Activated T-cell treated with anti-CD3 and anti-CD28 coated beads for 24 hours (primary cell): ENCODE data around the gene NAT9.

Experiments
- DNase-seq: peaks from one replicate; pipeline ENCODE4 v3.0.0-alpha.2; 2020; ENCODE audit warnings: low read depth

Gene NAT9

DNA sequence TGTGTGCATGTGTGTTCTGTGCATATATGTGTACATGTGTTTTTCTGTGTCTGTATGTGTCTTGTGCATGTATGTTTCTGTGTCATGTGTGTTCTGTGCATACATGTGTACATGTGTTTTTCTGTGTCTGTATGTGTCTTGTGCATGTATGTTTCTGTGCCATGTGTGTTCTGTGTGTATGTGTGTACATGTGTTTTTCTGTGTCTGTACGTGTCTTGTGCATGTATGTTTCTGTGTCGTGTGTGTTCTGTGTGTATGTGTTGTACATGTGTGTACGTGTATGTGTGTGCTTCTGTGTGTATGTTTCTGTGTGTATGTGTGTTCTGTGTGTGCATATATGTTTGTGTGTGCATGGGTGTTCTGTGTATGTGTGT, 47.5 kb downstream of the NAT9 start:
- no peak for DNase-seq

DNA sequence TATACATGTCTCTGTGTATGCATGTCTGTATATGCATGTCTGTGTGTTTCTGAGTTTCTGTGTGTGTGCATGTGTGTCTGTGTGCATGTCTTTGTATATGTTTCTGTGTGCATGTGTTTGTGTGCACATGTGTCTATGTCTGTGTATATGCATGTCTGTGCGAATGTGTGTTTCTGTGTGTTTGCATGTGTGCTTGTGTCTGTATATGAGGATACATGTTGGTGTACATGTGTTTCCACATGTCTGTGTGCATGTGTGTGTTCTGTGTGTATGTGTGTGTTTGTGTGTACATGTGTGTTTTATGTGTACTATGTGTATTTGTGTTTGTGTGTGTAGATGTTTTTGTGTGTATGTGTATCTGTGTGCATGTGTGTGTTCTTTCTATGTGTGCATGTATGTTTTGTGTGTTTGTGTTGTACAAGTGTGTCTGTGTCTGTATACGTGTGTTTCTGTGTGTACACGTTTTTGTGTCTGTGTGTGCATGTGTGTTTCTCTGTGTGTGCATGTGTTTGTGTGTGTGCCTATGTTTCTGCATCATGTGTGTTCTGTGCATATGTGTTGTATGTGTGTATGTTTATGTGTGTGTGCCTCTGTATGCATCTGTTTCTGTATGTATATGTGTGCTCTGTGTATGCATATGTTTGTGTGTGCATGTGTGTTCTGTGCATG, 48.0 kb downstream of the NAT9 start:
- no peak for DNase-seq

DNA sequence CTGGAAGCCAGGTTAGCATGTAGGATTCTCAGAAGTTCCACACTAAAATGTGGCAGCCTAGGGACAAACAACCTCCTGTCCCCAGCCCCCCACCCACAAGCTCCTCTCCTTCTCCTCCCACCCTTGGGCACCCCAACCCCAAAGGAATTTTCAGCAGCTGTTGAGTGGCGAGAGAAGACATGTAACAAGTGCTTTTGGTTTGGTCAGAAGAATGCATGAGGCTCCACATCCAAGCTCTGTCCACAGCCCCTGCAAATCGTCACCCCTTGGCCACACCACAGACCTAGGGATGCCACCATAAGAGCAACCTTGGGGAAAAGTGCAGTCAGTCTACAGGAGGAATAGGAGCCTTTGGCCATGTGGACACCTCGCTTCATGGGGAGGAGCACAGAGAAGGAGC, 51.0 kb downstream of the NAT9 start:
- no peak for DNase-seq

DNA sequence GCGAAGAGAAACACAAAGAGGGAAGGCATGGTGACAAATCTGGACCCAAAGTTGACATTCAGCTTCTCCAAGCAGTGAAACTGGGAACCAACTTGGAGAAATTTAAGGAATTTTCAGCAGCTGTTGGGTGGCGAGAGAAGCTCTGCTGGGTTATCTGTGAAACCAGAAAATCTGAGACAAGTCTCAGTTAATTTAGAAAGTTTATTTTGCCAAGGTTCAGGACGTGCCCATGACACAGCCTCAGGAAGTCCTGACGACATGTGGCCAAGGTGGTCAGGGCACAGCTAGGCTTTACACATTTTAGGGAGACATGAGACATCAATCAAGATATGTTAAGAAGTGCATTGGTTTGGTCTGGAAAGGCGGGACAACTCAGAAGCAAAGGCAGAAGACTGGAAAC, 52.3 kb downstream of the NAT9 start:
- DNase-seq, result no peak

DNA sequence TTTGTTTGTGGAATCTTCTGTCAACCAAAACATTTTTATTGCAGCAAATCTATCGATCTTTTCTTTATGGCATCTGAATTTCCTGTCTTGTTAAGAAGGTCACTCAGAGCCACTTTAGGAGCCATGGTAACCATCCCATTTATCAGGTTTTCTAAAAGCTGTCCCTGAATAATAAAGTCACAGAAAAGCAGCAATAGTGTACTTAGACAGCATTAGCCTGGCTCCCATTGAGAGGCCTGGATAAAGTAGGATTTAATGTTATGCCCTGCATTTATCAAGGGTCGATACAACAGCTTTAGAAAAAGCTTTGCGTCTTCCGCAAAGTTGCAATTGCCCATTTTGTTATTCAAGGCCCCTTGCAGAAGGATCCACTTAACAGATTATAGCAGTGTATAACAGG, 53.4 kb downstream of the NAT9 start:
- DNase-seq, result no peak
